Sigmoid colon (tissue), 4 donors: ENCODE measurements around the gene KMT2B.
A peak's percentile ranks its signal among the peaks of the same experiment; 100 is the strongest.

Source experiments
- CTCF ChIP-seq, 4 experiments: fragments of 450-650 bp in 3 of 4; fragments of 200-600 bp in 1 of 4; IDR thresholded peaks; one replicate each; pipeline ENCODE4 v1.5.1; 2016 to 2019; ENCODE audit warnings: antibody characterized with exemption in 4 of 4, mild to moderate bottlenecking in 3 of 4, moderate library complexity in 2 of 4
- EP300 ChIP-seq, 4 donors: sonication (generic); formaldehyde crosslinking; IDR thresholded peaks; one replicate each; pipeline ENCODE4 v1.6.1; 2017; ENCODE audit warnings: antibody characterized with exemption in 4 of 4
- POLR2A ChIP-seq, 2 donors: fragments of 450-650 bp; IDR thresholded peaks; one replicate each; pipeline ENCODE4 v1.6.1; 2016; ENCODE audit warnings: antibody characterized with exemption in 2 of 2, mild to moderate bottlenecking in 2 of 2, moderate library complexity in 2 of 2
- POLR2AphosphoS5 ChIP-seq, 4 donors: sonication (generic); formaldehyde crosslinking; IDR thresholded peaks; one replicate each; pipeline ENCODE4 v1.6.1; 2017; ENCODE audit warnings: antibody characterized with exemption in 4 of 4

- TF ChIP-seq CTCF (IDR thresholded peaks at IDR 0.05), result peak in 2 of 4 experiments; percentile 17 to 26
- peak in 1 of 4 donors; percentile 76 for TF ChIP-seq EP300 (IDR thresholded peaks at IDR 0.05)
- TF ChIP-seq POLR2AphosphoS5 (IDR thresholded peaks at IDR 0.05), result peak; percentile 30 to 70 (median 61)
- no peak for TF ChIP-seq POLR2A (IDR thresholded peaks at IDR 0.05)
These were observed 22.8 kb downstream of the KMT2B start for GRCh38 chr19:35740423-35741202.
